GM23338 (cell line): ENCODE results near the gene PIK3C2B. TPM values are rescaled to one million over a fixed set of nuclear protein-coding genes. Genes with fewer than 3 reads are reported as not detected.

Experiments
- ATAC-seq: fragments of 200-7000 bp; cut with Tn5 transposase; 3 replicates; pipeline ENCODE4 v1.9.1; 2020
- DNase-seq: peaks from one replicate; pipeline ENCODE4 v3.0.0-alpha.2; 2015; ENCODE audit warnings: low spot score
- H2AFZ ChIP-seq: fragments of 200-600 bp; sonication (generic); 2 replicates; pipeline ENCODE4 v1.8.0; 2016; ENCODE audit warnings: antibody characterized with exemption, mild to moderate bottlenecking, moderate library complexity
- H3F3A ChIP-seq: fragments of 200-600 bp; sonication (generic); replicated peaks from 2 replicates; pipeline ENCODE4 v1.8.0; 2017; ENCODE audit warnings: antibody characterized with exemption, mixed run types, low read depth
- H3K27ac ChIP-seq: fragments of 200-600 bp; sonication (generic); 2 replicates; pipeline ENCODE4 v1.6.1; 2016; ENCODE audit warnings: low read depth
- H3K27me3 ChIP-seq: fragments of 200-600 bp; sonication (generic); 2 replicates; pipeline ENCODE4 v1.8.0; 2016; ENCODE audit warnings: mild to moderate bottlenecking, mixed run types, moderate library complexity; ENCODE audit not compliant: insufficient read depth
- H3K36me3 ChIP-seq: fragments of 200-600 bp; sonication (generic); 2 replicates; pipeline ENCODE4 v1.8.0; 2016; ENCODE audit warnings: mild to moderate bottlenecking; ENCODE audit not compliant: insufficient read depth
- H3K4me1 ChIP-seq: fragments of 200-600 bp; sonication (generic); 2 replicates; pipeline ENCODE4 v1.8.0; 2016; ENCODE audit warnings: mild to moderate bottlenecking, moderate library complexity; ENCODE audit not compliant: insufficient read depth
- H3K4me2 ChIP-seq: fragments of 200-600 bp; sonication (generic); 2 replicates; pipeline ENCODE4 v1.7.1; 2017; ENCODE audit warnings: mixed run types
- H3K4me3 ChIP-seq: fragments of 200-600 bp; sonication (generic); 2 replicates; pipeline ENCODE4 v1.6.1; 2016; ENCODE audit warnings: mixed run types
- H3K79me2 ChIP-seq: fragments of 200-600 bp; sonication (generic); replicated peaks from 2 replicates; pipeline ENCODE4 v1.8.0; 2017; ENCODE audit warnings: mild to moderate bottlenecking; ENCODE audit not compliant: insufficient read depth
- H3K9me2 ChIP-seq: fragments of 200-600 bp; sonication (generic); 2 replicates; pipeline ENCODE4 v1.8.0; 2017; ENCODE audit not compliant: insufficient read depth
- H4K20me1 ChIP-seq: fragments of 200-600 bp; sonication (generic); replicated peaks from 2 replicates; pipeline ENCODE4 v1.8.0; 2017; ENCODE audit warnings: mild to moderate bottlenecking; ENCODE audit not compliant: insufficient read depth
- H3K27ac Mint-ChIP-seq: 2 replicates; pipeline ENCODE4 v1.8.0; 2020; ENCODE audit warnings: inconsistent platforms, mild to moderate bottlenecking, moderate library complexity, mixed read lengths
- H3K27me3 Mint-ChIP-seq: 3 replicates; pipeline ENCODE4 v1.8.0; 2022; ENCODE audit warnings: low read depth, mild to moderate bottlenecking, moderate library complexity, mixed read lengths, inconsistent platforms; ENCODE audit not compliant: insufficient read depth, poor library complexity
- H3K36me3 Mint-ChIP-seq: 3 replicates; pipeline ENCODE4 v1.8.0; 2021; ENCODE audit warnings: low read depth, mild to moderate bottlenecking, inconsistent platforms, moderate library complexity, mixed read lengths
- H3K4me1 Mint-ChIP-seq: 3 replicates; pipeline ENCODE4 v1.8.0; 2020; ENCODE audit warnings: mild to moderate bottlenecking, inconsistent platforms, mixed read lengths
- H3K4me3 Mint-ChIP-seq: 3 replicates; pipeline ENCODE4 v1.8.0; 2021; ENCODE audit warnings: moderate library complexity, mild to moderate bottlenecking, inconsistent platforms, mixed read lengths
- H3K9me3 Mint-ChIP-seq: 3 replicates; pipeline ENCODE4 v1.8.0; 2020; ENCODE audit warnings: moderate library complexity, mild to moderate bottlenecking, inconsistent platforms, mixed read lengths
- CREB1 ChIP-seq: fragments of 250-450 bp; sonication (Bioruptor Pico); IDR thresholded peaks from 2 replicates; pipeline ENCODE4 v1.5.0; 2020; ENCODE audit warnings: low read depth, mild to moderate bottlenecking, moderate library complexity
- EZH2 ChIP-seq: fragments of 200-600 bp; sonication (generic); IDR thresholded peaks from one replicate; pipeline ENCODE4 v1.8.0; 2017; ENCODE audit warnings: antibody characterized with exemption, mild to moderate bottlenecking, low read depth; ENCODE audit not compliant: unreplicated experiment
- JUNB ChIP-seq: IDR thresholded peaks from one replicate; pipeline ENCODE4 v1.6.1; 2016; ENCODE audit warnings: antibody characterized with exemption; ENCODE audit not compliant: unreplicated experiment
- NANOG ChIP-seq: IDR thresholded peaks from 2 replicates; pipeline ENCODE4 v1.6.1; 2016; ENCODE audit warnings: antibody characterized with exemption, borderline replicate concordance
- ZNF114 ChIP-seq: fragments of 250-450 bp; sonication (Bioruptor Pico); IDR thresholded peaks from 2 replicates; pipeline ENCODE4 v1.5.0; 2020; ENCODE audit warnings: mild to moderate bottlenecking, moderate library complexity
- ZNF331 ChIP-seq: fragments of 250-450 bp; sonication (Bioruptor Pico); IDR thresholded peaks from 2 replicates; pipeline ENCODE4 v1.5.0; 2020; ENCODE audit warnings: low read depth, mild to moderate bottlenecking, moderate library complexity
- polyA plus RNA-seq: library from polyadenylated mRNA; unstranded; fragments of >200 nt; fragmentation: Nextera tagmentation; extraction: Ambion mirVana; gene quantifications from 2 replicates; pipeline ENCODE4 v1.2.1, GENCODE V29; 2016
- total RNA-seq: library from RNA; depleted of rRNA; stranded (reverse); fragments of >200 nt; shearing (Covaris generic); gene quantifications from 2 replicates; pipeline ENCODE4 v1.2.3, GENCODE V29; 2014
- TF ChIP-seq, protein P1 (sequence below): fragments of 250-450 bp; sonication (Bioruptor Pico); IDR thresholded peaks from 2 replicates; pipeline ENCODE4 v1.5.0; 2020; ENCODE audit warnings: mild to moderate bottlenecking, moderate library complexity
- TF ChIP-seq, protein P2 (sequence below): IDR thresholded peaks from one replicate; pipeline ENCODE4 v1.6.1; 2018; ENCODE audit warnings: antibody characterized with exemption; ENCODE audit not compliant: unreplicated experiment
- TF ChIP-seq, protein P3 (sequence below): IDR thresholded peaks from 2 replicates; pipeline ENCODE4 v1.6.1; 2016; ENCODE audit warnings: antibody characterized with exemption

The PIK3C2B gene
- total and polyA plus RNA-seq, 2 experiments from 2014 or later = 4.8 to 19.0 TPM

DNA sequence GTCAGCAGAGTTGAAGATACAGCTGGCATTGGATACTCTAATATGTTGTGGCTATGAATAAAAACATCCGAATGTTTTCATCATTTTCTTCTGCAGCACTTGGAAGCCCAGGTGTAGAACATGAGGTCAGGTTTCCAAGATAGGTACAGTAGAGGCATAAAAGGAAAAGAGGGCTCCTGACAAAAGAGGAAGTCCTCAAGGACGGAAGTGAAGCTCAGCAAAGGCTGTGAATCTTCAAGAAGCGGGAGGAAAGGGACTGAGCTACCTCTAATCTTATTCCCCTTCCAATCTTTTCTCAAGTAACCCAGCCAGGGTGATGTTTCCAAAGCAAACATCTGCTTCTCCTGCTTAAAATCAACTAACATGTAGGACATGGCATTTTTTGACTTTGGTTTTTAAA is 4.4 kb upstream of the PIK3C2B start (continued):
- TF ChIP-seq, protein P1, sequence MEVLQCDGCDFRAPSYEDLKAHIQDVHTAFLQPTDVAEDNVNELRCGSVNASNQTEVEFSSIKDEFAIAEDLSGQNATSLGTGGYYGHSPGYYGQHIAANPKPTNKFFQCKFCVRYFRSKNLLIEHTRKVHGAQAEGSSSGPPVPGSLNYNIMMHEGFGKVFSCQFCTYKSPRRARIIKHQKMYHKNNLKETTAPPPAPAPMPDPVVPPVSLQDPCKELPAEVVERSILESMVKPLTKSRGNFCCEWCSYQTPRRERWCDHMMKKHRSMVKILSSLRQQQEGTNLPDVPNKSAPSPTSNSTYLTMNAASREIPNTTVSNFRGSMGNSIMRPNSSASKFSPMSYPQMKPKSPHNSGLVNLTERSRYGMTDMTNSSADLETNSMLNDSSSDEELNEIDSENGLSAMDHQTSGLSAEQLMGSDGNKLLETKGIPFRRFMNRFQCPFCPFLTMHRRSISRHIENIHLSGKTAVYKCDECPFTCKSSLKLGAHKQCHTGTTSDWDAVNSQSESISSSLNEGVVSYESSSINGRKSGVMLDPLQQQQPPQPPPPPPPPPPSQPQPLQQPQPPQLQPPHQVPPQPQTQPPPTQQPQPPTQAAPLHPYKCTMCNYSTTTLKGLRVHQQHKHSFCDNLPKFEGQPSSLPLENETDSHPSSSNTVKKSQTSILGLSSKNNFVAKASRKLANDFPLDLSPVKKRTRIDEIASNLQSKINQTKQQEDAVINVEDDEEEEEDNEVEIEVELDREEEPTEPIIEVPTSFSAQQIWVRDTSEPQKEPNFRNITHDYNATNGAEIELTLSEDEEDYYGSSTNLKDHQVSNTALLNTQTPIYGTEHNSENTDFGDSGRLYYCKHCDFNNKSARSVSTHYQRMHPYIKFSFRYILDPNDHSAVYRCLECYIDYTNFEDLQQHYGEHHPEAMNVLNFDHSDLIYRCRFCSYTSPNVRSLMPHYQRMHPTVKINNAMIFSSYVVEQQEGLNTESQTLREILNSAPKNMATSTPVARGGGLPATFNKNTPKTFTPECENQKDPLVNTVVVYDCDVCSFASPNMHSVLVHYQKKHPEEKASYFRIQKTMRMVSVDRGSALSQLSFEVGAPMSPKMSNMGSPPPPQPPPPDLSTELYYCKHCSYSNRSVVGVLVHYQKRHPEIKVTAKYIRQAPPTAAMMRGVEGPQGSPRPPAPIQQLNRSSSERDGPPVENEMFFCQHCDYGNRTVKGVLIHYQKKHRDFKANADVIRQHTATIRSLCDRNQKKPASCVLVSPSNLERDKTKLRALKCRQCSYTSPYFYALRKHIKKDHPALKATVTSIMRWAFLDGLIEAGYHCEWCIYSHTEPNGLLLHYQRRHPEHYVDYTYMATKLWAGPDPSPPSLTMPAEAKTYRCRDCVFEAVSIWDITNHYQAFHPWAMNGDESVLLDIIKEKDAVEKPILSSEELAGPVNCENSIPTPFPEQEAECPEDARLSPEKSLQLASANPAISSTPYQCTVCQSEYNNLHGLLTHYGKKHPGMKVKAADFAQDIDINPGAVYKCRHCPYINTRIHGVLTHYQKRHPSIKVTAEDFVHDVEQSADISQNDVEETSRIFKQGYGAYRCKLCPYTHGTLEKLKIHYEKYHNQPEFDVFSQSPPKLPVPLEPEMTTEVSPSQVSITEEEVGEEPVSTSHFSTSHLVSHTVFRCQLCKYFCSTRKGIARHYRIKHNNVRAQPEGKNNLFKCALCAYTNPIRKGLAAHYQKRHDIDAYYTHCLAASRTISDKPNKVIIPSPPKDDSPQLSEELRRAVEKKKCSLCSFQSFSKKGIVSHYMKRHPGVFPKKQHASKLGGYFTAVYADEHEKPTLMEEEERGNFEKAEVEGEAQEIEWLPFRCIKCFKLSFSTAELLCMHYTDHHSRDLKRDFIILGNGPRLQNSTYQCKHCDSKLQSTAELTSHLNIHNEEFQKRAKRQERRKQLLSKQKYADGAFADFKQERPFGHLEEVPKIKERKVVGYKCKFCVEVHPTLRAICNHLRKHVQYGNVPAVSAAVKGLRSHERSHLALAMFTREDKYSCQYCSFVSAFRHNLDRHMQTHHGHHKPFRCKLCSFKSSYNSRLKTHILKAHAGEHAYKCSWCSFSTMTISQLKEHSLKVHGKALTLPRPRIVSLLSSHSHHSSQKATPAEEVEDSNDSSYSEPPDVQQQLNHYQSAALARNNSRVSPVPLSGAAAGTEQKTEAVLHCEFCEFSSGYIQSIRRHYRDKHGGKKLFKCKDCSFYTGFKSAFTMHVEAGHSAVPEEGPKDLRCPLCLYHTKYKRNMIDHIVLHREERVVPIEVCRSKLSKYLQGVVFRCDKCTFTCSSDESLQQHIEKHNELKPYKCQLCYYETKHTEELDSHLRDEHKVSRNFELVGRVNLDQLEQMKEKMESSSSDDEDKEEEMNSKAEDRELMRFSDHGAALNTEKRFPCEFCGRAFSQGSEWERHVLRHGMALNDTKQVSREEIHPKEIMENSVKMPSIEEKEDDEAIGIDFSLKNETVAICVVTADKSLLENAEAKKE (CRISPR knock-in tag) = no peak
- no peak for TF ChIP-seq ZNF331 (CRISPR knock-in tag)

DNA sequence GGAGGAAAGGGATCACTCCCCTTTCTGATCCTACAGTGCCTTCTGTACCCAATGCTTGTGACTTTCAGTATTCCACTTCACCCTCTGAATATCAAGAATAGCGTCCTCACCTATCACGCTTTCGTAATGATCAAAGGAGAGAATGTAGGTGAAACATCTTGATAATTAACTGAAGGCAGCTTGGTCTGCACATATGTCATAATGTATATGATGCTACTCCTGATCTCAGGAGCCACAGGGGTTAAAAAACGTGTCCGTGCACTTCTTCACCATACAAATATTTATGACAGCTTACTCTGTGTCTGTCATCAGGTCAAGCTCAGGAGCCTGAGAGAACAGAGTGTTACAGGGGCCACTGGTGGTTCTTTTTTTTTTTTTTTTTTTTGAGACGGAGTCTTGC is 1.2 kb upstream of the PIK3C2B start:
- peaks cover 6% of the 10 kb centered on the region; the same call in 1 of the 2 replicates for H3K27me3 ChIP-seq
- no peaks in the 10 kb centered on the region; the same call in 1 of the 2 replicates for H3F3A ChIP-seq
- ATAC-seq = no peak
- H3K27me3 Mint-ChIP-seq = peaks cover 11% of the 10 kb centered on the region
- peaks cover 38% of the 10 kb centered on the region for H3K4me1 Mint-ChIP-seq
- no peaks in the 10 kb centered on the region for H3K9me2 ChIP-seq
- peak overlapping the region; percentile 82 for H3K4me2 ChIP-seq
- H3K4me3 Mint-ChIP-seq = peak overlapping the region; percentile 87
- no peaks in the 10 kb centered on the region for H3K36me3 ChIP-seq
- H3K36me3 Mint-ChIP-seq = no peaks in the 10 kb centered on the region; the same call in 2 of the 3 replicates
- no peaks in the 10 kb centered on the region for H3K9me3 Mint-ChIP-seq
- no peak overlapping the region for H2AFZ ChIP-seq
- H4K20me1 ChIP-seq = no peaks in the 10 kb centered on the region; the same call in 1 of the 2 replicates
- H3K27ac ChIP-seq = no peak overlapping the region
- peaks cover 22% of the 10 kb centered on the region for H3K4me1 ChIP-seq
- H3K79me2 ChIP-seq = peaks cover 26% of the 10 kb centered on the region
- DNase-seq = no peak
- peak overlapping the region; percentile 99 for H3K4me3 ChIP-seq
- H3K27ac Mint-ChIP-seq = no peak overlapping the region
- TF ChIP-seq EZH2 = no peak
- no peak for TF ChIP-seq ZNF114 (CRISPR knock-in tag)
- no peak for TF ChIP-seq NANOG
- TF ChIP-seq, protein P2, sequence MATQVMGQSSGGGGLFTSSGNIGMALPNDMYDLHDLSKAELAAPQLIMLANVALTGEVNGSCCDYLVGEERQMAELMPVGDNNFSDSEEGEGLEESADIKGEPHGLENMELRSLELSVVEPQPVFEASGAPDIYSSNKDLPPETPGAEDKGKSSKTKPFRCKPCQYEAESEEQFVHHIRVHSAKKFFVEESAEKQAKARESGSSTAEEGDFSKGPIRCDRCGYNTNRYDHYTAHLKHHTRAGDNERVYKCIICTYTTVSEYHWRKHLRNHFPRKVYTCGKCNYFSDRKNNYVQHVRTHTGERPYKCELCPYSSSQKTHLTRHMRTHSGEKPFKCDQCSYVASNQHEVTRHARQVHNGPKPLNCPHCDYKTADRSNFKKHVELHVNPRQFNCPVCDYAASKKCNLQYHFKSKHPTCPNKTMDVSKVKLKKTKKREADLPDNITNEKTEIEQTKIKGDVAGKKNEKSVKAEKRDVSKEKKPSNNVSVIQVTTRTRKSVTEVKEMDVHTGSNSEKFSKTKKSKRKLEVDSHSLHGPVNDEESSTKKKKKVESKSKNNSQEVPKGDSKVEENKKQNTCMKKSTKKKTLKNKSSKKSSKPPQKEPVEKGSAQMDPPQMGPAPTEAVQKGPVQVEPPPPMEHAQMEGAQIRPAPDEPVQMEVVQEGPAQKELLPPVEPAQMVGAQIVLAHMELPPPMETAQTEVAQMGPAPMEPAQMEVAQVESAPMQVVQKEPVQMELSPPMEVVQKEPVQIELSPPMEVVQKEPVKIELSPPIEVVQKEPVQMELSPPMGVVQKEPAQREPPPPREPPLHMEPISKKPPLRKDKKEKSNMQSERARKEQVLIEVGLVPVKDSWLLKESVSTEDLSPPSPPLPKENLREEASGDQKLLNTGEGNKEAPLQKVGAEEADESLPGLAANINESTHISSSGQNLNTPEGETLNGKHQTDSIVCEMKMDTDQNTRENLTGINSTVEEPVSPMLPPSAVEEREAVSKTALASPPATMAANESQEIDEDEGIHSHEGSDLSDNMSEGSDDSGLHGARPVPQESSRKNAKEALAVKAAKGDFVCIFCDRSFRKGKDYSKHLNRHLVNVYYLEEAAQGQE = no peak
- TF ChIP-seq CREB1 (CRISPR knock-in tag) = no peak
- no peak for TF ChIP-seq JUNB
- TF ChIP-seq, protein P3, sequence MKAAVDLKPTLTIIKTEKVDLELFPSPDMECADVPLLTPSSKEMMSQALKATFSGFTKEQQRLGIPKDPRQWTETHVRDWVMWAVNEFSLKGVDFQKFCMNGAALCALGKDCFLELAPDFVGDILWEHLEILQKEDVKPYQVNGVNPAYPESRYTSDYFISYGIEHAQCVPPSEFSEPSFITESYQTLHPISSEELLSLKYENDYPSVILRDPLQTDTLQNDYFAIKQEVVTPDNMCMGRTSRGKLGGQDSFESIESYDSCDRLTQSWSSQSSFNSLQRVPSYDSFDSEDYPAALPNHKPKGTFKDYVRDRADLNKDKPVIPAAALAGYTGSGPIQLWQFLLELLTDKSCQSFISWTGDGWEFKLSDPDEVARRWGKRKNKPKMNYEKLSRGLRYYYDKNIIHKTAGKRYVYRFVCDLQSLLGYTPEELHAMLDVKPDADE = no peak
